Measurements from ENCODE around the gene CCDC190.

Gene CCDC190

DNA sequence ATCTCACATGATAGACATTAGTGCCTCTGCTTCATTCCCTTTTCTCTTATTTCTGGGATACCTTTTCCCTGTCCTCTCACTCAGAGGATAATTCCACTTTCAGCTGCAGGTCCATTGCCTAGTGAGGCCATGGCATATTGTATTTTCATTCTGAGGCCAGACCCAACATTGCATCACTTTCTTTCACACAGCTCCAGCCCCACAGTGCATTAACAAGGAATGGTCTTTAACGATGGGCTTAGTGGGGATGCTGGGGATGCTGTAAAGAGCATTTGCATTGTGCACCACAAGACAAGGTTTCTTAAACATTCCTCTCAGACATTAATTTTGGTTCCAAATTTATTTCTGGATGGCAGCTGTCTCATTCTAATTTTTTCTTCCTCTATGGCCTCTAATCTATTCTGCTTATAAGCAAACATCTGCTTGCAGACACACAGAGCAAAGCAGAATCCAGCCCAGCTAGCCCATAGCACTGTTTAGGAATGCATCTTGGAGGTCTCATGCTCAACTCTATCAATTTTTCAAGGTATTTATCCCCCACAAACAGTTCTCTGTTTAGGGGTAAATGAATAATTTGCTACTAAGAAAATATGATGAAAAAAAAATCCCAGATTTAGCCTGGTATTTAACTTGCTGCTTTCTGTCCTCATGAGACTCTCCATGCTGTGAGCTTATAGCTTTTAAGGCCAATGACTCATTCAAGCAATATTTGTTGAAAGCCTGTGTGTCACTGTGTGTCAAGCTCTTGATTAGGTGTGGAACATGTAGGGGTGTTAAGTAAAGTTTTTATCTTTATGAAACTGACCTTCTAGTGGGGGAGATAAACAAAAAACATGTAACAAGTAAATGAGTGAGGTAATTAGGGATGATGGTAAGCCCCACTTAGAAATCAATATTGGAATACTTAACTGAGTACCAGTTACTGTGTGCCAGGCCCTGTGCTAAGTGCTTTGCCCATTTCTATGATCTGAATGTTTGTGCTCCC is 44.5 kb upstream of the CCDC190 start:
- peaks cover 3% of the 10 kb centered on the region for H3K9me3 Mint-ChIP-seq
- no peaks in the 10 kb centered on the region for H3K27me3 Mint-ChIP-seq (ENCODE audit: low read depth, poor library complexity)
- H3K4me1 Mint-ChIP-seq: peaks cover 44% of the 10 kb centered on the region
- TF ChIP-seq, protein P1, sequence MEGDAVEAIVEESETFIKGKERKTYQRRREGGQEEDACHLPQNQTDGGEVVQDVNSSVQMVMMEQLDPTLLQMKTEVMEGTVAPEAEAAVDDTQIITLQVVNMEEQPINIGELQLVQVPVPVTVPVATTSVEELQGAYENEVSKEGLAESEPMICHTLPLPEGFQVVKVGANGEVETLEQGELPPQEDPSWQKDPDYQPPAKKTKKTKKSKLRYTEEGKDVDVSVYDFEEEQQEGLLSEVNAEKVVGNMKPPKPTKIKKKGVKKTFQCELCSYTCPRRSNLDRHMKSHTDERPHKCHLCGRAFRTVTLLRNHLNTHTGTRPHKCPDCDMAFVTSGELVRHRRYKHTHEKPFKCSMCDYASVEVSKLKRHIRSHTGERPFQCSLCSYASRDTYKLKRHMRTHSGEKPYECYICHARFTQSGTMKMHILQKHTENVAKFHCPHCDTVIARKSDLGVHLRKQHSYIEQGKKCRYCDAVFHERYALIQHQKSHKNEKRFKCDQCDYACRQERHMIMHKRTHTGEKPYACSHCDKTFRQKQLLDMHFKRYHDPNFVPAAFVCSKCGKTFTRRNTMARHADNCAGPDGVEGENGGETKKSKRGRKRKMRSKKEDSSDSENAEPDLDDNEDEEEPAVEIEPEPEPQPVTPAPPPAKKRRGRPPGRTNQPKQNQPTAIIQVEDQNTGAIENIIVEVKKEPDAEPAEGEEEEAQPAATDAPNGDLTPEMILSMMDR (IDR thresholded peaks at IDR 0.05): no peak
- DNase-seq: no peak
- peaks cover 1% of the 10 kb centered on the region for H3K36me3 Mint-ChIP-seq (ENCODE audit: low read depth)
- no peak overlapping the region for H3K4me3 Mint-ChIP-seq
- H3K27ac Mint-ChIP-seq: no peak overlapping the region

GRCh38 chr1:162904579-162904978 is 43.6 kb upstream of the CCDC190 start:
- no peaks in the 10 kb centered on the region for H3K27me3 Mint-ChIP-seq (ENCODE audit: low read depth, poor library complexity)

GRCh38 chr1:162904023-162904422 is 43.0 kb upstream of the CCDC190 start:
- H3K9me3 Mint-ChIP-seq: no peaks in the 10 kb centered on the region

More at GRCh38 chr1:162904579-162904978, 43.6 kb upstream of the CCDC190 start:
- DNase-seq: no peak
- H3K36me3 Mint-ChIP-seq (ENCODE audit: low read depth): no peaks in the 10 kb centered on the region
- peaks cover 44% of the 10 kb centered on the region for H3K4me1 Mint-ChIP-seq
- no peak overlapping the region for H3K27ac Mint-ChIP-seq
- H3K4me3 Mint-ChIP-seq: no peak overlapping the region
- TF ChIP-seq, protein P1 (IDR thresholded peaks at IDR 0.05): no peak
- H3K9me3 Mint-ChIP-seq: no peaks in the 10 kb centered on the region

GRCh38 chr1:162903246-162903645 is 42.3 kb upstream of the CCDC190 start:
- DNase-seq: no peak
- H3K4me1 Mint-ChIP-seq: peaks cover 38% of the 10 kb centered on the region
- no peaks in the 10 kb centered on the region for H3K9me3 Mint-ChIP-seq
- TF ChIP-seq, protein P1 (IDR thresholded peaks at IDR 0.05): no peak
- H3K27ac Mint-ChIP-seq: no peak overlapping the region
- H3K36me3 Mint-ChIP-seq (ENCODE audit: low read depth): no peaks in the 10 kb centered on the region
- no peaks in the 10 kb centered on the region for H3K27me3 Mint-ChIP-seq (ENCODE audit: low read depth, poor library complexity)
- no peak overlapping the region for H3K4me3 Mint-ChIP-seq

More at GRCh38 chr1:162904023-162904422, 43.0 kb upstream of the CCDC190 start:
- TF ChIP-seq, protein P1 (IDR thresholded peaks at IDR 0.05): no peak
- DNase-seq: no peak
- H3K27ac Mint-ChIP-seq: no peak overlapping the region
- H3K36me3 Mint-ChIP-seq (ENCODE audit: low read depth): no peaks in the 10 kb centered on the region
- H3K4me1 Mint-ChIP-seq: peaks cover 44% of the 10 kb centered on the region
- no peak overlapping the region for H3K4me3 Mint-ChIP-seq
- H3K27me3 Mint-ChIP-seq (ENCODE audit: low read depth, poor library complexity): no peaks in the 10 kb centered on the region

- Mint-ChIP-seq H3K27ac (no peak overlapping the region), H3K4me3 (no peak overlapping the region), H3K36me3 (ENCODE audit: low read depth) (no peaks in the 10 kb centered on the region), H3K9me3 (no peaks in the 10 kb centered on the region), H3K4me1 (peaks cover 35% of the 10 kb centered on the region), H3K27me3 (ENCODE audit: low read depth, poor library complexity) (no peaks in the 10 kb centered on the region)
- TF ChIP-seq, protein P1 (IDR thresholded peaks at IDR 0.05): no peak
- DNase-seq: no peak
These were observed 41.4 kb upstream of the CCDC190 start for GRCh38 chr1:162902416-162902815.
